HL-60/S4 treated with phorbol 12-myristate 13-acetate at 8.2 ng/mL for 4 days and 3 days (cell line): Measurements from ENCODE around the gene NFS1.
"Not testable (repeated sequence)": the region's sequence is repeated elsewhere in the genome, so short reads cannot be mapped to it uniquely, and the experiment has no call there.

Source experiments
- in situ Hi-C: fragments of 300-500 bp; cut with MboI; formaldehyde crosslinking; loops from 2 replicates; pipeline ENCODE4 v1.15.0; 2022; ENCODE audit warnings: low sequenced_read_pairs

The NFS1 gene

DNA sequence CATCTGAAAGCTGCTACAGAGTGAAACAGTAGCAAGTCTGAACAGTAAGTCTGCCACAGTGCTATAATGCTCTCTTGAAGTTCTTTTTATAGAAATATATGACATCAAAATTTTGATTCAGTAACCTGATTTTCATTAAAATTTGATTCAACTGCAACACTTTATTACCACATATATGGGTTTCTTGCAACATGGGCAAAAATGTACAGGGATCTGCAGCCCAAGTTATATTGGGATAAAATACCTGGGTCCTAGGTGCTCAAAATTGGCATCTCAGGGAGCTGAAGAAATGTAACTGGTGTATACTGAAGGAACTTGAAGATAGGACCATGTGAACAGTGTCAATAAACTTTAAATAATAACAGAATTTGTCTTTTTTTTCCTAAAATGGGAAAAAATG lies 10.9 kb upstream of the NFS1 start:
- in situ Hi-C loops = no loop called here

DNA sequence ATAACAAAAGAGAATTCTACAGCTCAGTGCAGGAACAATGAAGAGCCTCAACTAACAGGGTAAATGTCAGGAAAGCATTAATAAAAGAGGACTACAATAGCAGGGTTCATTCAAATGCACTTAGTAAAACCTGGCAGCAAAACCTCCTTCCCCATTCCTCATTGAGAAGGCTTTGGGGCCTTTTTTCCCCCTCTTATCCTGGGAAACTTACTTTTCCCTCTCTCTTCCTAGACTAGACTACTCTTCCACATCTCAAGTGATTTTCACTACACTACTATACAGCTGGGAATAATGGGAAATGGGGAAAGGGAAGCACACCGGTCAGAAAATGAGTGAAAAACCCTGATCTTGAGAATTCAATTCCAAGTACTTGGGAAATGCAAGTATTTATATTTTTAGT lies 10.1 kb upstream of the NFS1 start:
- in situ Hi-C loops = no loop called here

DNA sequence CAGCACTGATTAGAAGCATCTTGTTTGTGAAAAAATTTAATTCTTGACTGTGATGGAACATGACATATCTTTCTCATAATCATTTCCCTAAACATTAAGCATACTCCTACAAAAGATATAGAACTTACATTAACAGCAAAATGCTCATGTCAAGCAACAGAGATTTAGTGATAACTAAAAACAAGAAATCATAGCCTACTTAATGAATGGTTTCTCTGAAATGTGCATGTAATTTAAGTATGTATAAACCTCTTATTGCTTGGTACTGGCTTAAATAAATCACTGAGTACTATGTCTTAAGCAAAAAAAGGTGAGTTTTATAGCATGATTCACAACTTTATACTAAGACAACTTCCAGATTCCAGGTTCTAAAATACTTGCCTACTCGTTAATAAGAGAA lies 9.3 kb upstream of the NFS1 start:
- in situ Hi-C loops = no loop called here

DNA sequence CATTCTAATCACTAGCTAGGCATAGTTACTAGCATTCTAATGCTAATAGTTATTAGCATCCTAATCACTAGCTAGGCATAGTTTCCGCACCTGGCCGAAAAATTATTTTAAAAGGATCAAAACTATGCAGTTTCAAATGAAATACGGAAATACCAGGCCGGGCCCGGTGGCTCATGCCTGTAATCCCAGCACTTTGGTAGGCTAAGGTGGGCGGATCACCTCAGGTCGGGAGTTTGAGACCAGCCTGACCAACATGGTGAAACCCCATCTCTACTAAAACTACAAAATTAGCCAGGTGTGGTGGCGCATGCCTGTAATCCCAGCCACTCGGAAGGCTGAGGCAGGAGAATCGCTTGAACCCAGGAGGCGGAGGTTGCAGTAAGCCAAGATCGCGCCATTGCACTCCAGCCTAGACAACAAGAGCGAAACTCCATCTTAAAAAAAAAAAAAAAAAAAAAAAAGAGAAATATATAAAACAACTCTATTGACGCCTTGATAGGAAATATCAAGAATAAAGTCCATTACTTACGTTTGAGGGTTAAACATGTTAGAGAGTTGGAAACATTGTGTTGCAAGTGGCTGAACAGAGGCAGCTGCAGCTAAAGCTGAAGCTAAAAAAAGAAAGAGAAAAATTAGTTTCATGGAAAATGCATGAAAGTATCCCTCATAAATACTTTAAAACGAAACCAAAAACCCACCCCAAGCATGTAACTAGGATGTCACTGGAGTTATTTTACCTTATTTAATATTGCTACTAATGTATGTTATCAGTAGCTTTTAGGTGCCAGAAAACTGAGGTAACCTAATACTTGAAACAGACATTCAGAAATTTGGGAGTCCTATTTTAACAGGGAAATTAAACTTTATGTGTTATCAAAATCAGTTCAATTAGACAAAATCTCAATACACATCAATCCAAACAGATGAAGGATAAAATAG lies 7.7 kb upstream of the NFS1 start:
- in situ Hi-C loops = not testable (repeated sequence)

DNA sequence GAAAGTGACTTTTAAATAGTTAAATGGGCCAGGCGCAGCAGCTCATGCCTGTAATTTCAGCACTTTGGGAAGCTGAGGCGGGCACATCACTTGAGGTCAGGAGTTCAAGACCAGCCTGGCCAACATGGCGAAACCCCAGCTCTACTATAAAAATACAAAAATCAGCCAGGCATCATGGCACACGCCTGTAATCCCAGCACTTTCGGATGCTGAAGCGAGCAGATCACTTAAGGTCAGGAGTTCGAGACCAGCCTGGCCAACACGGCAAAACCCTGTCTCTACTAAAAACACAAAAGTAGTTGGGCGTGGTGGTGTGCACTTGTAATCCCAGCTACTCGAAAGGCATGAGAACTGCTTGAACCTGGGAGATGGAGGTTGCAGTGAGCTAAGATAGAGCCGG lies 6.7 kb upstream of the NFS1 start:
- in situ Hi-C loops = not testable (repeated sequence)

DNA sequence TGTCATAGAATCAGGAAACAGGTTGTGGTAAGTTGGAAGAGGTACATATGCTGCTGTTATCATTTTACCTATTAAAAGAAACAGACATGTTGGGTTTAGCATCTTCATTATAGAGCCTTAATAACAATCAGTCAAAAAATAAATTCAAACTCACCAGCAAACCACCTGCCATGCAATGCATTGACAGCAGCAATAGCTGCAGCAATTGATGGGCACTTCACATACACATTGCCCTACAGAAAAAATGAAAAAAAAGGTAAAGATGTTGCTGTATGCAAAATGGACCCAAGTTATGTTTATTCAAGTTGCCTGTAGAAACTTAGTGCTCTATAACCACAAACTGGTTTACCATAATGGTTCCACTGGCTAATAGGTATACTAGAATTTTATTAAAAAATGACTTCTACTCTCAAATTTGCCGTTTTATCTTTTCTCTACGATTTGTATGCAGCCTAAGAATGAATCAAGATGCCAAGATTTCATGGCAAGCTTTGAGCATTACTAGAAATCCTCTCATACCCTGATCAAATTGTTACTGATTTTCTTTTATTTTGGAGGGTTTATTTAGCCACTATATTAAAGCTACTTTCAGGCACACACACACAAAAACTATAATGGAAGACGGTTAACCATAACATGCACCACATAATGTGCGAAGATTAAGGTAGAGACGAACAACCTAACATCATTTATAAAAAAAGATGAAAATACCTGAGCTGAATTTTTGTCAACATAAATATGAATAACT lies 5.5 kb upstream of the NFS1 start:
- in situ Hi-C loops = no loop called here

DNA sequence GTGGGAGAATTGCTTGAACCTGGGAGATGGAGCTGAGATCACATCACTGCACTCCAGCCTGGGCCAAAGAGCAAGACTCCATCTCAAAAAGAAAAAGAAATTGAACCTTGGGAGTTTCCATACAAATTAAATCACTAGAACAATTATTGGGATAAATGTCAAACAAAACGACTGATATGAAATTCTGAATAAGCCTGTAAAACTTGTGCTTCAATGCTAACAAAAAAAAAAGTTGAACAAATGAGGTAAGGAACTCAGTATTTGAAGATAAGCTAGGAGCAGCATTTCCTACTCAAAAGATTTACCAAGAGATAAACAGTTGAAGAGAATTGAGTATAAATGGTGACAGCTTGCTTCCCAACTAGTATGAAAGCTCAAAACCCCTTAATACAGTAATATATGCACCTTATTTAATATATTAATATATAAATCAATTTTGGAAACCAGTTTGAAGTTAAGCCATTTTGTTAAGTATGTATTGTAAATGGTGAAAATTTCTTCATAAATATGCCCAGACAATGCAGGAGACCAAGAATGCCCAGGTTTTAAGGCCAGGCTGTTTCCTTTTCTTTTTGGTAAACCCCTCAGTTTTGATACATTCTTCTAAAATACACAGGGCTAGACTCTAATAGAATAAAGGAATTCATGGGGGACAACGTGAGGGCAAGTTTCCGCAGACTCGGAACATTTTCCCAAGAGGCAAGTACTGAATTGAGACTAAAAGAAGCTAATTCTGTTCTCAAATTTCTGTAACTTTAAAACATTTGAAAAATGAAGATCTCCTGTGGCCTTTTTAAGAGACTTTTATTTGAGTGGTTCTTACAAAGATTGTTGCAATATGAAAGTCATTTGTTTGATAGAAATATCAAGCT lies 3.9 kb upstream of the NFS1 start:
- in situ Hi-C loops = no loop called here

- in situ Hi-C loops = no loop called here
Observed at GRCh38 chr20:35702051-35702823, 3.1 kb upstream of the NFS1 start.

GRCh38 chr20:35700625-35701148 lies 1.5 kb upstream of the NFS1 start:
- in situ Hi-C loops = no loop called here

DNA sequence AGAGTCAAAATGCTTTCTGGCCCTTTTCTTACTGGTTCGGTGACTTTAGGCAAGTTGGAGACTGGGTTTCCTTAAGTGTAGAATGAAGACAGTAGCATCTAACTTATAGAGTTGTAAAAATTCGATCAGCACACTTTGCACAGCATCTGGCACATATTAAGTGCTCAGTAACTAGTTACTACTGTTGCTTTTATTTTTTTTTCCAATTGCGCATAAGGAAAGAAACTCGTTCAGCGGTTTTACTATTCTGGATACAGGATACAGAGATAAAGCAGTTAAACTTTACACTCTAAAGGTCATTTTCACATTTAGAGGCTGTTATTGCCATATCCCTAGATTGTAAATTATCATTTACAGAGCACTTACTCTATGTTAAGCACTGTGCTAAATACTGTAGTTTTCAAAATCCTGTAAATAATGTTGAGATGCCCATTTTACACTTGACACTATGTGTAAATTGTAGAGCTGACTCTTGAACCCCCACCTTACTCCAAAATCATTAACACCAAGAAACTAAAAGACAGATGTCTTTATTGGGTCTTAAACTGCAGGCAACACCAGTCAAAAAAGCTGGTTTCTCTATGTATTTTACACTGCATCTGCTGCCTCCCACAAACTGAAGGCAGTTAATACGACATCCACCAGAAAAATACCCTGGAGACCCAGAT lies 939 bp upstream of the NFS1 start:
- in situ Hi-C loops = no loop called here

DNA sequence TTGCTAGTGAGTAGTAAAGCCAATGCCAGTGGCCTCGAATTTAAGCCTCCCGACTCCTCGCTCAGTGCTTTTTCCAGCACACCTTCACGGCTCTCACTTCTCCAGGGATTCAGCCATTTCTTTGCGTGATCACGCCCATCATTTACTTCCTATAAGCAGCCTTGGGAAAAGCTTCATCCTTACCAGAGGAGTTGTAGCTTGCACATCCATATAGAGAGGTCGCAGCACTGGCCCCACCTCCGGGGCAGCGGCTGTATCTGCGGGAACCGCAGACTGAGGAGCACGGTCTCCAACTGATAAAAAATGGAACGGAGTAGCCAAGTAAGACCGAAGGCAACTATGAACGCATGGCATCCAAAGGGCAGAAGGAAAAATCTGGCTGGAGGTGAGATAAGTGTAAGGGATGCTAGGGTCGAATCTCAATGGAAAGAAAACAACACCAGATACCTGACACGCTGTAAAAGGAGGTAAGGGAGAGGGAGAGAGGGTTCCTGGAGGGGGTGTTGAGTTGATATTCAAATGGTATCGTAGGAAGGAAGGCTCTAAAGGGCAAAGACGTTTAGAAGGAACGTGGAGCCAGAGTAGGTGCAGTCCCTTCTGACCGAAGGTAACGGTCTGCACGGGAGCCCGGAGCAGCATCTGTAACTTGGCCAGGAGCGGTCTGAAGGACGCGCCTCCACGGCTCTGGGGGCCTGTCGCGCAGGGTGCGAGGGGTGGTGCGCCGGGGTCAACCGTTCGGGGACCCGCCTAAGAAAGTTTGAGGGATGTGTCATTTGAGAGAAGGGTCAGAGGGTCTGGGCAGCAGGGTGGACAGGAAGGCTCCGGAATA lies 640 bp downstream of the NFS1 start:
- in situ Hi-C loops = no loop called here

- in situ Hi-C loops = no loop called here
Observed at GRCh38 chr20:35697696-35698297, 1.4 kb downstream of the NFS1 start.

DNA sequence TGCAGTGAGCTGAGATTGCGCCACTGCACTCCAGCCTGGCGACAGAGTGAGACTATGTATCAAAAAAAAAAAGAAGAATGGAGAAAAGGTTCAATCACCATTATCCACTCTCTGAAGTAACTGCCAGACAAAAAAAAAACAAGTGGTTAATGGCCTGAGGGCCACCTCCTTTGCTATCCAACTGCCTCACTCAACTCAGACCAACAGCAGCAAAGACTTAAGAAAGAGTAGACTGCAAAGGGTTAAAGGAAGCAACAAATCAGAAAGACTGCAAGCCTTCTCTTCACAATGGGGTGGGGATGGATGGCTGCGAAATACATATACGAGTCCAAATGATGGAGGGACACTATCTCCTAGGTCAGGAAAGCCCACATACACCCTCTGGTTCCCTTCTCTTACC lies 3.2 kb downstream of the NFS1 start:
- in situ Hi-C loops = no loop called here

GRCh38 chr20:35695245-35695749 lies 3.9 kb downstream of the NFS1 start:
- in situ Hi-C loops = no loop called here

GRCh38 chr20:35690265-35690664 lies 8.9 kb downstream of the NFS1 start:
- in situ Hi-C loops = no loop called here

GRCh38 chr20:35686872-35687271 lies 12.3 kb downstream of the NFS1 start:
- in situ Hi-C loops = not testable (repeated sequence)

DNA sequence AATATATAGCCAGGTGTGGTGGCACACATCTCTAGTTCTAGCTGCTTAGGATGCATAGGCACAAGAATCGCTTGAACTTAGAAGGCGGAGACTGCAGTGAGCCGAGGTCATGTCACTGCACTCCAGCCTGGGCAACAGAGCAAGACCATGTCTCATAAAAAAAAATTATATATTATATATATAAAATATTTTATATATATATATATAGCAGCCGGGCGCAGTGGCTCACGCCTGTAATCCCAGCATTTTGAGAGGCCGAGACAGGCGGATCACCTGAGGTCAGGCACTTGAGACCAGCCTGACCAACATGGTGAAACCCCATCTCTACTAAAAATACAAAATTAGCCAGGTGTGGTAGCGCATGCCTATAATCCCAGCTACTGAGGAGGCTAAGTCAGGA lies 13.8 kb downstream of the NFS1 start:
- in situ Hi-C loops = not testable (repeated sequence)

DNA sequence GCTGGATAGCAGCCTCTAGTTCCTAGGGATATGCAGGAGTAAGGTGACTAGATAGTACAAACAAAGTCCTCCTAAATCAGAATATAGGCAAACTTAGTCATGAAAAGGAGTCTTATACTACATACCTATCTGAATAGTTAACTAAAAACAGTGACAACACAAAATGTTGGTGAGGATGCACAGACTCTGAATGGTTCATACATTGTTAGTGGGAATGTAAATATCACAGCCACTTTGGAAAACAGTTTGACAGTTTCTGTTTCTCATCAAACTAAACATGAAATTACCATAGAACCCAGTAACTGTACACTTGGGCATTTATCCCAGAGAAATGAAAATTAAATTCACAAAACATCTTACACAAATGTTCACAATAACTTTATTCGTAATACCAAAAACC lies 17.2 kb downstream of the NFS1 start:
- in situ Hi-C loops = no loop called here
